OCI-M1 (cell line): ENCODE results near the gene SLC38A2.

Source experiments
- DNase-seq: peaks from one replicate; lab custom pipeline; 2025; lab: John Stamatoyannopoulos, UW

Gene SLC38A2

DNA sequence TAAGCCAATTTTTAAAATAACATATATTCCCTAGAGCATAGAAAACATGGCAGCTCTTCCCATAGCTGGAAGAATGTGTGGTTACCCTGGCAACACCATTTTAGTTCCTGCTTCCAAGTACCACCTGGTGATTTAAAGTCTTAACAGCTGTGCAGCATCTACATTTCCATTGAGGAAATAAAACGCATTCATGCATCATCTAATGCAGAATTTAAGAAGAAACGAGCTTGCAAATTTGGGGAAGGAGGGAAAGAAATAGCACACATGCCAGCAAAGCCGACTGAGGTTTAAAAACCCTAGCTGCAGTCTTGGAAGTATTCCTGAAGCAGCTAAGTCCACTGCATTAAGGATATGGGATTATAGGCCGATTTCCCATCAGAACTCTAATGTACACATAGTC, 22.8 kb upstream of the SLC38A2 start:
- no peak for DNase-seq

GRCh38 chr12:46391630-46392029, 19.1 kb upstream of the SLC38A2 start:
- no peak for DNase-seq

- DNase-seq: no peak
Measured at GRCh38 chr12:46390881-46391280, 18.3 kb upstream of the SLC38A2 start.

DNA sequence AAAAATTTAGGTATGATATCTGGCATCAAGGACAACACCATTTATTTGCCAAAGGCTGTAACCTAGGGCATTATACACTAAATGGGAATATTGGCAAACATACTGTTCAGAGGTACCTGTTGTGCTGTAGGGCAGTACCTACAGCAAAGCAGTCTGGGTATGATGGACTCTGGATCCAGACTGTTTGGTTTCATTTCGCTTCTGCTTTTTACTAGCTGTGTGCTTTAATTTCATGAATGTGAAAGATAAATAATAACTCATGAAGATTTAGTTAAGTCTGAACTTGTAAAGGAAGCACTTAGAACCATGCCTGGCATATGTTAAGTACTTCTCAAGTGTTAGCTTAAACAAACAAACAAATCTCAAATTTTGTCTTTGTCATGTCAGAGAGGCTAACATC, 17.7 kb upstream of the SLC38A2 start:
- DNase-seq: no peak

DNA sequence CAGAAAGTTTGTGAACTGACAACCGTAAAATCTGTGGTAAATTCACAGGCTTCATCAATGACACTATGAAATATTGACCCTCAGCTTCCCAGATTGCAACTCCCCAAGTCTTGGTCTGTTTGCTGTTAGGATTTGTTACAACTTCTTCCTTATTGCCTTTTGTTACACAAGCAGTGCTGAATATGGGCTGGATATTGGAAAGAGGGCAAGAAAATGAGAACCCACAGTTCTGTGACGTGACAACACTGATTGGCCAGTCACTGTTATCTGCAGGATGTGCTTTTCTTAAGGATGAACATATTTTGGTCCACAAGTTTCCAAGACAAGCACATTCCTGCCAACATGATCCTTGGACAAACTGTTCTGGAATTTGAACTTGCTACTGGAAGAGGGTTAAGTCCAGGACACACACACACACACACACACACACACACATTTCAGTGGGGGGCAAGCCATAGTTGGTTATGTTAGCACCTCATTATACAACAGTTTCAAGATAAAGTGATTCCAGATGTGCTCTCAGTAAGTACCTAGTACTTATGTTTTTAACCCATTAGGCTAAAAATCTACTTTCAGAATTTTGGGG, 16.6 kb upstream of the SLC38A2 start:
- no peak for DNase-seq

GRCh38 chr12:46388427-46389021, 16.0 kb upstream of the SLC38A2 start:
- DNase-seq: peak; percentile 23

DNA sequence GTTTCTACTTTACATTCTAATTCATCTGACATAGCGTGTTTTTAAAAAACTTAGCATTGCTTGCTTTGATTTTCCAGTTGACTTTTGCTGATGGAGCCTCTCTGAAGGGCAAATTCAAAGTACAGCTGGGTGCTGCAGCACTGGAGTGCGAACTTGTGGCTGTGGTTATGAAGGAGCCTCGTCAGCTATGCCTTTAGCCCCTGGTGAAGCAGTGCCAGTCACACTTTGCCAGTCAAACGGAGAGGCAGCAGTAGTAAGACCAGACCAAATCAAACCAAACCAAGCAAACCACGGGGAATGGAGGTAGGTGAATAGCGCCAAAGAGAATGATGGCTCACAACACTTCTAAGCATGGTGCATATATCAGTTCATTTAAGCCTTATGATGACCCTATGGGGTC, 15.1 kb upstream of the SLC38A2 start:
- no peak for DNase-seq

DNA sequence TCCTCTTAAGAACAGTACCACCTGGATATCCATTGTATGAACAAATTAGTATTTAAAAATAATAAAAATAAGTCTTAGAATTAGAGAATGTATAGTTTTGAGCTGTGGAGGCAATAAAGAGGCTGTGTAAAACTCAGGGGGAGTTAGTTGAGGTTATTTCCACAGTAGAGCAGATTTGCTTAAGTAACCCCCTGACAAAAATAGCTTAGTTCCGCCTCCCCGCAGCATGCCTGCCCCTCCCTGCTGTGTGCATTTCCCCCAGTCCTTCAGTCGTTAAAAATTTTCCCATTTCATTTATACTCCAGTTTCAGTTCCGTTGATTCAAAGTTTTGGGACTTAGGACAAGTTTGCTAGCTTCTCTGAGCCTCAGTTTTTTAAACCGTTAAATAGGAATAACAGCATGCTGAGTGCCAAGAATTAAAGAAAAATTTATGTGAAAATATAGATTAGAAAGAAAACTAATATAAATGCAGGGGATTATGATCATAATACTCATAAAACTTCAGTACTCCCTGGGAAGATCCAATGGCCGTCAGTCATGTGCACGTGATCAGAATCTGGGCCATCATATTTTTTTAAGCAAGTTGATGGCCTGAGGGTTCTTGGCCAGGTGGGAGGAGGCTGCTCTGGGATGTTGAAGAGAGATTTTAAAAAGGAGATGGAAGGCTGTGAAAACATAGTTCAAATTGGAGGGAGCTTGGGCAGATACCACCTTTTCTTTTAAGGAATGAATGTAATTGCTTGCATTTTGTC, 14.5 kb upstream of the SLC38A2 start:
- DNase-seq: peak; percentile 34

GRCh38 chr12:46386360-46386867, 13.8 kb upstream of the SLC38A2 start:
- no peak for DNase-seq

- no peak for DNase-seq
Measured at GRCh38 chr12:46385438-46385837, 12.9 kb upstream of the SLC38A2 start.

DNA sequence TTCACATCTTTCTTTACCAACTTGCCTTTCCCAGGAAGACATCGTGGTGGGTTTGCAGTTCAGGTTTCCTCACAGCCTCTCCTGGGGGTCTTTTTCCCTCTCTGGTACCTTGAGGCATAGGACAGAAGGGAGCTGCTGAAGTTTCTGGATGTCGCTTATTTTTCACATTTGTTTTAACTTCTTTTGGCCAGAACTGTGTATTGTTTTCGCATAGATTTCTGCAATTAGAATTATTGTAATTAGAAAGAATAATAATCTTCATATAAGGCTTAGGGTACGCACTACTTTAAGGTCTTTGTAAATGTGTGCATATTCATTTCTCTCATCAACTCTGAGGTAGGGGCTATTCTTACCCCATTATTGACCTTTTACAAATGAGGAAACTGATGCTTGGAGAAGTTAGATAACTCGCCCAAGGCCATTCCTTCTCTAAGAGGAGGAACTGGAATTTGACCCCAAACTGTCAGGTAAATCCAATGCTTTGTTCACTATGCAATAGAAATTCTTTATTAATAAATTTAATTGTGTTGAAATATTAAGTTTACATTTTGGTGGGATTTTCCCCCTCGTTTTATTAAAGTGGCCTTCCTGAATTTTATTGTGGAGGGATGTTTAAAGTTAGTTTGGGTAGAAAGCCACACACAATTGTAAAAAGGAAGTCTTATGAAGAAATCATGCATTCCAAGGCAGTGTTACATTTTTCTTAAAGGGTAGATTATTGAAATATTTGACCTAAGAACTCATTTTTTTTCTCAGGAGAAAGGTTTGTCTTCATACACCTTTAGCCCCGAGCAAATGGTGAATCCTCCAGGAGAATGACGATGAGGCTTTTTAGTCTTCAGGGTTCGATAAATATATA, 12.1 kb upstream of the SLC38A2 start:
- DNase-seq: no peak

DNA sequence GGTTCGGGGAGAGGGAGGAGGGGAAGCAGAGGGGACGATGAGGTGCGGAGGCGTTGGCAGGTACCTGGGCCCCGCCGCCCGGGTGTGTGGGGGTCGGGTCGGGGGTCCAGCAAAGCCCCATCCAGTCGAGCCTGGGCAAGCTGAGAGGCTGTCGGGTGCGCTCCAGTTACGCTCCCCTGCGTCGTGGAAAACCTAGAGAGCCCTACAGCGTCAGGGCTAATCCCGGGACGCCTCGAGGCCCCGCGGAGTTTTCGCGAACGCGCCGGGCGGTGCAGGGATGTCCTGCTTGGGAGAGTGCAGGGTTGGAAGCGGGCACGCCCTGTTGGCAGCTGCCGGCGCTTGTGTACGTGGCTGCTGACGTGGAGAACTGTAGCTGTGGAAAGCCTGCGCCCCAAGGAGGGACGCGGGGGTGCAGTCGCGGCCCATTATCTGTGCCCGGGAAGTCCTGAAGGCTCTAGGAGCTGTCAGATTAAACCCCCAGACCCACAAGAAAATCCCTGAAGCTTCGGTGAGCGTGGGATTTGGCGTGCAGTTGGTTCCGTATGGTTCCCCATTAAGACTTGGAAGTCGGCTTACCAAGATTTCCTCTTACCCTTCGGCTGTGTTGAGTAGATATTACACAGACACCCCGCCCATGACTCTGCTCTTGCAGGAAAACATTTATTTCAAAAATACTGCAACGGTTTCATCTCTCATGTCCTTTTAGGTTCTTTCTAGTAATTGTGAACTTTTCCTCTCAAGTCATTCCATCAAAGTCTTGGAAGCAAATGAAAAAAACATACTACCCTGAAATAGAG, 11.3 kb upstream of the SLC38A2 start:
- DNase-seq: peak; percentile 81

DNA sequence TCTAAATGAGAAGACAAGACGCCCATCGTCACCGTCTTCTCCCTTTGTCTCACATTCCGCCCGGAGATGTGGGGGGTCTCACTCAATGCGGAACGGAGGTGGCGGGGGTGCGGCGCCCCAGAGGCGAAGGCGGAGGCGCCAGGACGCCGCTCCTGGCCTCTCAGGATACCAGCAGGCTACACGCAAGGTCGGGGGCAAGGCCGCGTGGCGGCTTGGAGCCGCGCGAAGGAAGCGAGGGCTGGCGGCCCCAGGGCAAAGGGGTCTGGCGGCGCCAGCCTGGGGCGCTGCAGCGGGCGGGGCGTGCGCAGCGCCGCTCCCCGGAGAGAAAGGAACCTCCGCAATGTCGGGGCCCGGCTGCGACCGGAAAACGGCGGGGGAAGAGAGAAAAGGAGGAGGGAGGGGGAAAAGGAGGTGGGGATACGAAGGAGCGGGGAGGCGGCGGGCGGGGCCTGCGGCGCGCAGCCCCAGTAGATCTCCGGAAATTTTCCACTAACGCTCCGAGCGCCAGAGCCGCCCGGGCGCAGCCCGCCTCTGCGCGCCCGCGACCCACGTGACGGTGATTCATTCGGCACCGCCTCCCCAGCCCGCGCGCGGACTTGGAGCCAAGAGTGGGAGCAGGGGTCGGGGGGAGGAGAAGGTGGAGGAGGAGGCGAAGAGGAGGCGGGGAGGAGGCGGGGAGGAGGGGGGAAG, 10.5 kb upstream of the SLC38A2 start:
- peak; percentile 96 for DNase-seq

DNA sequence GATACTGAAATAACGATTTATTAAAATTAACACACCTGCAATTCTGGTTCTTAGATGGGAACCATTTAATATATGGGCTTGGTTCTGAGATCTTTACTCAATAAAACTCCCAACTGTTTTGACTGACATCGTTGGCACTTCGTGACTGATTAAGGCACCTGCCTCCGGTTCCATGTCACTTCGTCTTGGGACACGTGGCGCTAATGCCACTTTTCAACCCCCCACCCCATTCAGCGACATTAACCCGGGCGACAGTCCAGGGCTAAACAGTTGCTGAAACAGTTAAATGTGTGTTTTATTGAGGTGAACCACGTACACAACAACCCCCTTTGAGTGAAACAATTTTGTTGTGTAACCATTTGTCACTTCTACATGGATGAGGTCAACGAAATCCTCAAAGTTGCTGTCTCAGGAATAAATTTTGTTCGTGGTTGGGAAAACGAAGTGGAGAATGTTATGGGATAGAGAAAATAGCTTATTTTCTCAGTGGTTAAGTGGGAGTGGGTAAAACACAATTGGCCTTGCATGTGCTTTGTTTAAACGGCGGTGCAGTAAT, 9.9 kb upstream of the SLC38A2 start:
- DNase-seq: no peak

DNA sequence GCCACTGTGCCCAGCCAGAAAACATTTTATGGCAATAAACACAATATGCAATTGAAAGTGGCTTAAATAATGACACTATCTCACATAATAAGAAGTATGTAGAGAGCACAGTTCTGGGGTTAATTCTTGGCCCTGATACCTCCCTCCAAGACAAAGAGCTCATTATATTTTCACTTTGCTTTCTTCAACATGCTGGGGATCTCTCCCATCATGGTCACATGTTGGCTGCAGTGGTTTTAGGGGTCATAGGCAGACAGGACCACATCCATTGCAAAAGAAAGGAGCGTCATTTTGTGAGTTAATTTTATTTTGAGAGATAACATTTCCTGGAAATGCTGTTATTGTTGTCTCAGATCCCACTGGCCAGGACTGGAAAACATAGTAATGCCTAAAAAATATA, 8.3 kb upstream of the SLC38A2 start:
- no peak for DNase-seq

DNA sequence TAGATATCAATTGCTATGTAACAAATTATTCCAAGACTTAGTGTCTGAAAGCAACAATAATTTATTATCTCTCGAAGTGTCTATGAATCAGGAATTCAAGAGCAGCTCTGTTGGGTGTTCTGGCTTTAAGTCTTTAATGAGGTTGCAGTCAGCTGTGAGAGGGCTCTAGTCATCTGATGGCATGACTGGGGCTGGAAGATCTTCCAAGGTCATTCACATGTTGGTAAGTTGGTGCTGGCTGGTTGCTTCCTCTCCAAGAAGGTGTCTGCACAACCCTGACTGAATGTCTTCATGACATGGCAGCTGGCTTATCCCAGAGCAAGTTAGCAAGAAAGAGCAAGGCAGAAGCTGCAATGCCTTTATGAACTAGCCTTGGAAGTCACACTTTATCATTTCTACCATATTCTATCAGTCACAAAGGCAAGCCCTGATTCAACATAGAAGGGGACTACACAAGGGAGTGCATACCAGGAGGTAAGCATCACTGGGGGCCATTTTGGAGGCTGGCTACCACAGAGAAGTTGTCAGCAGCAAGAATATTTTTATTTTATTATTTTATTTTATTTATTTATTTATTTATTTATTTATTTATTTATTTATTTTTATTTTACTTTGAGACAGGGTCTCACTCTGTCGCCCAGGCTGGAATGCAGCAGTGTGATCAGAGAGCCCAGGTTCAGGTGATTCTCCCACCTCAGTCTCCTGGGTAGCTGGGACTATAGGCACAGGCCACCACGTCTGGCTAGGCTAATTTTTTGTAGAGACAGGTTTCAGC, 7.6 kb upstream of the SLC38A2 start:
- DNase-seq: peak; percentile 38

GRCh38 chr12:46379352-46379751, 6.8 kb upstream of the SLC38A2 start:
- DNase-seq: peak; percentile 62

DNA sequence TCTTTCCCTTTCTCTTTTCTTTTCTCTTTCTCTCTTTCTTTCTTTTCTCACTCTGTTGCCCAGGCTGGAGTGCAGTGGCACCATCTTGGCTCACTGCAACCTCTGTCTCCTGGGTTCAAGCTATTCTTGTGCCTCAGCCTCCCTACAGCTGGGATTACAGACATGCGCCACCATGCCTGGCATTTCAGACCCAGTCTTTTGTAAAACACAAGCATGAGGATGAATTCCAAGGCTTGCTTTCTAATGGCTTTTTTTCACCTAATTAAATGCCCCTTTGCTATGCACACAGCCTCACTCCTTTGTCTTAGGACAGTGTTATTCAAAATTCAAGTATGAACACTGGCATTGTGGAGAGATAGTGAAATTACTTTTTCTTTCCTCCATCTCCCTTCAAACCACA, 6.0 kb upstream of the SLC38A2 start:
- DNase-seq: no peak

GRCh38 chr12:46377678-46378077, 5.1 kb upstream of the SLC38A2 start:
- no peak for DNase-seq

- DNase-seq: no peak
Measured at GRCh38 chr12:46376579-46376978, 4.0 kb upstream of the SLC38A2 start.
